PC-9 (cell line): ENCODE results near the gene RTN4R. TPM values are rescaled to one million over a fixed set of nuclear protein-coding genes. Genes with fewer than 3 reads are reported as not detected.
"Not testable (repeated sequence)": the region's sequence is repeated elsewhere in the genome, so short reads cannot be mapped to it uniquely, and the experiment has no call there.

Source experiments
- BruUV-seq: library from RNA; stranded (reverse); fragments of 400-500 nt; replicated peaks from 2 replicates; lab custom pipeline; 2021; lab: Mats Ljungman, UMichigan
- CTCF ChIA-PET: fragments of 300-600 bp; sonication (Branson Sonifier 250); formaldehyde crosslinking; loops from one replicate; lab custom pipeline; 2022; ENCODE audit warnings: antibody characterized with exemption; lab: Charles Lee
- POLR2A ChIA-PET: fragments of 300-600 bp; sonication (Branson Sonifier 250); formaldehyde crosslinking; loops from one replicate; lab custom pipeline; 2022; ENCODE audit warnings: antibody characterized with exemption; ENCODE audit not compliant: unreplicated experiment; lab: Charles Lee
- DNase-seq, 2 experiments: peaks; one replicate each; pipeline versions ENCODE4 v3.0.0 to v3.0.0-alpha.2; 2015 to 2022; ENCODE audit warnings: mixed read lengths in 1 of 2
- H2AFZ ChIP-seq: fragments of 200-600 bp; sonication (generic); 2 replicates; pipeline ENCODE4 v1.8.1; 2017; ENCODE audit warnings: antibody characterized with exemption
- H3F3A ChIP-seq: fragments of 200-600 bp; sonication (generic); 2 replicates; pipeline ENCODE4 v1.8.1; 2017; ENCODE audit warnings: antibody characterized with exemption, mild to moderate bottlenecking, low read depth; ENCODE audit not compliant: insufficient read depth
- H3K27ac ChIP-seq: fragments of 200-600 bp; sonication (generic); 2 replicates; pipeline ENCODE4 v1.6.1; 2016; ENCODE audit warnings: mixed run types
- H3K27me3 ChIP-seq: fragments of 200-600 bp; sonication (generic); 2 replicates; pipeline ENCODE4 v1.6.1; 2016; ENCODE audit warnings: low read depth, mixed run types; ENCODE audit not compliant: insufficient read depth
- H3K36me3 ChIP-seq: fragments of 200-600 bp; sonication (generic); 2 replicates; pipeline ENCODE4 v1.6.1; 2016; ENCODE audit warnings: low read depth, mixed run types
- H3K4me1 ChIP-seq: fragments of 200-600 bp; sonication (generic); replicated peaks from 2 replicates; pipeline ENCODE4 v1.6.1; 2016; ENCODE audit warnings: mixed run types; ENCODE audit not compliant: insufficient read depth
- H3K4me2 ChIP-seq: fragments of 200-600 bp; sonication (generic); 2 replicates; pipeline ENCODE4 v1.6.1; 2017; ENCODE audit warnings: mixed run types
- H3K4me3 ChIP-seq: fragments of 200-600 bp; sonication (generic); 2 replicates; pipeline ENCODE4 v1.6.1; 2016; ENCODE audit warnings: mixed run types
- H3K79me2 ChIP-seq: fragments of 200-600 bp; sonication (generic); 2 replicates; pipeline ENCODE4 v1.6.1; 2017; ENCODE audit warnings: low read depth, mixed run types
- H3K9me2 ChIP-seq: fragments of 200-600 bp; sonication (generic); 2 replicates; pipeline ENCODE4 v1.8.1; 2017; ENCODE audit warnings: mild to moderate bottlenecking; ENCODE audit not compliant: insufficient read depth
- H3K9me3 ChIP-seq: fragments of 200-600 bp; sonication (generic); 2 replicates; pipeline ENCODE4 v1.8.1; 2016; ENCODE audit warnings: low read depth; ENCODE audit not compliant: insufficient read depth
- H4K20me1 ChIP-seq: fragments of 200-600 bp; sonication (generic); 2 replicates; pipeline ENCODE4 v1.8.1; 2017; ENCODE audit not compliant: insufficient read depth
- EZH2 ChIP-seq: fragments of 200-600 bp; sonication (generic); IDR thresholded peaks from 2 replicates; pipeline ENCODE4 v1.8.0; 2017; ENCODE audit warnings: antibody characterized with exemption, low read depth
- intact Hi-C: fragments of 100-400 bp; cut with micrococcal nuclease; formaldehyde crosslinking; loops from one replicate; pipeline ENCODE4 v1.10.0; 2022; ENCODE audit not compliant: unreplicated experiment
- total RNA-seq: library from RNA; stranded (reverse); gene quantifications from 2 replicates; pipeline ENCODE4 v1.2.3, GENCODE V29; 2021
- TF ChIP-seq, protein P1 (sequence below): fragments of 200-600 bp; sonication (generic); conservative IDR thresholded peaks from 2 replicates; pipeline ENCODE4 v1.6.1; 2017; ENCODE audit warnings: mixed run types, antibody characterized with exemption, mild to moderate bottlenecking, moderate library complexity

RTN4R gene
- total RNA-seq, 1 experiment from 2014 or later: 5.0 TPM

- Histone ChIP-seq H2AFZ (no peak overlapping the region), H3K36me3 (no peaks in the 10 kb centered on the region), H3K4me1 (no peaks in the 10 kb centered on the region), H3K4me3 (no peak overlapping the region), H3K79me2 (no peaks in the 10 kb centered on the region), H3K27ac (no peak overlapping the region), H3K4me2 (no peak overlapping the region), H3K27me3 (no peaks in the 10 kb centered on the region), H3K9me3 (no peaks in the 10 kb centered on the region), H3K9me2 (no peaks in the 10 kb centered on the region), H4K20me1 (no peaks in the 10 kb centered on the region), H3F3A (no peaks in the 10 kb centered on the region)
- POLR2A ChIA-PET: no interaction called here
- CTCF ChIA-PET: no interaction called here
- no TSS peak for BruUV-seq
- TF ChIP-seq, protein P1, sequence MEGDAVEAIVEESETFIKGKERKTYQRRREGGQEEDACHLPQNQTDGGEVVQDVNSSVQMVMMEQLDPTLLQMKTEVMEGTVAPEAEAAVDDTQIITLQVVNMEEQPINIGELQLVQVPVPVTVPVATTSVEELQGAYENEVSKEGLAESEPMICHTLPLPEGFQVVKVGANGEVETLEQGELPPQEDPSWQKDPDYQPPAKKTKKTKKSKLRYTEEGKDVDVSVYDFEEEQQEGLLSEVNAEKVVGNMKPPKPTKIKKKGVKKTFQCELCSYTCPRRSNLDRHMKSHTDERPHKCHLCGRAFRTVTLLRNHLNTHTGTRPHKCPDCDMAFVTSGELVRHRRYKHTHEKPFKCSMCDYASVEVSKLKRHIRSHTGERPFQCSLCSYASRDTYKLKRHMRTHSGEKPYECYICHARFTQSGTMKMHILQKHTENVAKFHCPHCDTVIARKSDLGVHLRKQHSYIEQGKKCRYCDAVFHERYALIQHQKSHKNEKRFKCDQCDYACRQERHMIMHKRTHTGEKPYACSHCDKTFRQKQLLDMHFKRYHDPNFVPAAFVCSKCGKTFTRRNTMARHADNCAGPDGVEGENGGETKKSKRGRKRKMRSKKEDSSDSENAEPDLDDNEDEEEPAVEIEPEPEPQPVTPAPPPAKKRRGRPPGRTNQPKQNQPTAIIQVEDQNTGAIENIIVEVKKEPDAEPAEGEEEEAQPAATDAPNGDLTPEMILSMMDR: no peak
- no peak for TF ChIP-seq EZH2
- intact Hi-C loops: no loop called here
- DNase-seq: no peak
Observed at GRCh38 chr22:20264614-20265452, 3.3 kb downstream of the RTN4R start.

GRCh38 chr22:20263404-20264281 is 4.5 kb downstream of the RTN4R start:
- H3K9me3 ChIP-seq, DNase-seq, BruUV-seq, H3K4me1 ChIP-seq, H3K27me3 ChIP-seq, H3F3A ChIP-seq, H3K27ac ChIP-seq, intact Hi-C loops, POLR2A ChIA-PET, CTCF ChIA-PET, H3K4me2 ChIP-seq, H3K4me3 ChIP-seq, H3K79me2 ChIP-seq, H4K20me1 ChIP-seq, H2AFZ ChIP-seq, H3K36me3 ChIP-seq, H3K9me2 ChIP-seq: not testable (repeated sequence)

- no peak for DNase-seq
- H3K4me1 ChIP-seq: no peaks in the 10 kb centered on the region
- BruUV-seq: no TSS peak
- no peak overlapping the region for H2AFZ ChIP-seq
- no peak overlapping the region for H3K4me2 ChIP-seq
- H3K79me2 ChIP-seq: no peaks in the 10 kb centered on the region
- no peaks in the 10 kb centered on the region for H3F3A ChIP-seq
- ChIA-PET POLR2A (no interaction called here), CTCF (no interaction called here)
- TF ChIP-seq, protein P1: no peak
- TF ChIP-seq EZH2: no peak
- H4K20me1 ChIP-seq: no peaks in the 10 kb centered on the region
- H3K27ac ChIP-seq: no peak overlapping the region
- no peak overlapping the region for H3K4me3 ChIP-seq
- H3K36me3 ChIP-seq: no peaks in the 10 kb centered on the region
- intact Hi-C loops: no loop called here
- no peaks in the 10 kb centered on the region for H3K27me3 ChIP-seq
- no peaks in the 10 kb centered on the region for H3K9me2 ChIP-seq
- no peaks in the 10 kb centered on the region for H3K9me3 ChIP-seq
Observed at GRCh38 chr22:20262582-20263147, 5.5 kb downstream of the RTN4R start.
